ENCODE measurements around the gene KIF12. TPM values are rescaled to one million over a fixed set of nuclear protein-coding genes. Genes with fewer than 3 reads are reported as not detected.

Gene KIF12
- total and polyA plus RNA-seq, 2 of the 8 experiments (the other 6 are each of a cell fraction or from before 2014, with no cell fraction given), result 2.9 to 3.9 TPM

DNA sequence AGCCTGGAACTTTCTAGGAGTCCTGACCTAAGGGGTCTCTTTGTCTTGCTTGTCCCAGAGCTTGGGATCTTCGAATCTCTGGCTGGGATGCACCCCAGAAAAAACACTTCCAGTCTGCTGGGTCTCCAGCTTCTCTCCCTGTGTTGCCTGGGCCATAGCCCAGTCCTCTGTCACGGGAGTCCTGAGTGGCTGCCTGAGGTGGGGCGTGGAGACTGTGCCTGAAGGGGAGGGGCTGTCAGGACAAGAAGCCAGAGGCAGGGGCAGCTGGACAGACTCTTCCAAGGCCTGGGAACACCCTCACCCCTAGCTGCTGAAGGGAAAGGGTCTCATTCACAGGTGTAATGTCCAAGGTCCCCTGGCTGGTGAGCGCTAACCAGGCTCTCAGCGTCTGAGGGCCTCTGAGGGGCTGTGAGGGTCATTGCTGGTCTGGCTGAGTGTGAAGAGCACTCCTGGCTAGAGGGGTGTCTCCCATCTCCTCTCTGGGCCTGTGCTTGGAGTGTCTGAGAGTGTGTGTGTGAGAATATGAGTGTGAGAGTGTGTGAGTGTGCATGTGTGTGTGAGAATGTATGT is 35.8 kb upstream of the KIF12 start (continued):
- no peak for TF ChIP-seq SIRT6 (IDR thresholded peaks at IDR 0.05; ENCODE audit: low read length)
- no peak for TF ChIP-seq CBX8 (IDR thresholded peaks at IDR 0.05; ENCODE audit: borderline replicate concordance, low read depth, low read length)
- TF ChIP-seq NRF1 (IDR thresholded peaks at IDR 0.05; ENCODE audit: low read depth, low read length), result no peak
- TF ChIP-seq TBP (IDR thresholded peaks at IDR 0.05; ENCODE audit: low read depth, low read length), result no peak
- no peak for TF ChIP-seq GTF2F1 (IDR thresholded peaks at IDR 0.05; ENCODE audit: borderline replicate concordance, low read depth, low read length)

Measured in H1 (cell line).